ENCODE data around the gene CDH13.

DNA sequence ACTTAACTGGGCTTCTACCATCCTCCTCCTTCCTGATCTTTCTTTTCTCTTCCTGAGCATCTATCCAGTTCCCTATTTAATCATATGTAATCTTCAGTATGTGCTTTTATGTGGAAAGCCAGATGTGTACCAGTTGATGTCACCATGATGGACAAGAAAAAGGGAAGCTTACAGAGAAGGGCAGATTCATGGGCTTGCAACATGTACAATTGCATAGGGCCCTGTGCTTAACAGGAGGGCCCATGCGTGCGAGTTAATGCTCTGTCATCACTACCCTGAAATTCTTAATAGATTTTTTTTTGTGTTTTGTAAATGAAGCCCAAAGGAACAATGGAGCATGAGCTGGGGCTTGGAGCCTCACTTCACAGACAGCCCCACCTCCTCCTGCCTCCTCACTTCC is 124.3 kb downstream of the CDH13 start:
- no peak for TF ChIP-seq CTCF (IDR thresholded peaks at IDR 0.05)
- no peak for TF ChIP-seq POLR2A (IDR thresholded peaks at IDR 0.05)

Measured in Peyer's patch (tissue), 4 donors.